Measurements from ENCODE around the gene LARP7.

The LARP7 gene

DNA sequence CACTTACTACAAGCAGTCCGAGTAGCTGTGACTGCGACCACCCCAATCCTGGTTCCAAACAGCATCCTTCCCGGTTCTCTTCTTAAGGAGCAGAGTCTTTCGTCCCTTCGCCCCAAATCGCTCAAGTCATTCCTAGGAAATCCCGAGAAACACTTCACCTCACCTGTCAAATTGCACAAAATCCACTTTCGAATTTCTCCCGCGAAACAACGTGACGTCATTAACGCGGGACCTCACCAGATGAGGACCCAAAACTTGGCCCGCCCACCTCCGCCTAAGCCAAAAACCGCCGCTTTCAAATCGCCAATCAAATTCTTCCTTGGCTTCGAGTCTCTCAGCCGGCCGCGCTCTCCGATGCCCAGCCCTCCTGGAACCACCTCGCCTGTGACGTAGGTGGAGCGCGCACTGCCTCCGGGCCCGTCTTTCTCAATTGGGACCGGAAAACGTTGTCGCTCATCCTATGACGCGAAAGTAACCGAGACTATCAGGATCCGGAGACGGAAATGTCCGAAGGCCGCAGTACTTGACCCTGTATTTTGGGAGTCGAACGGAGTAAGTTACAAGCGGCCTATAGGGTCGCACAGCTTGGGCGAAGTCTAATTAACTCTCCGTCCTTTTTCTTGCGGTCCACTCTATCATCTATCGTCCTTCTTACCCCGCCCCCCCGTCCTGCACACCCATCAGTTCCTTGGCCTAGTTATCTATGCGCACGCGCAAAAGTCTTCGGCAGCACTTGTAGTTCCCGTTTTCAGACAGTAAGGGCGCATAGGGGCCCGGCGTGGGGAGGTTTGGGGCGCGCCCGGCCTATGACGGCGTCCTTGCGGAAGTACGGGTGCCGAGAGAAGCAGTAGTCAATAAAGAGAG, at the start of gene LARP7, which contains the start of gene ZGRF1:
Gene LARP7, plus strand, starts transcription at position 456 of the 864 bp plus-strand sequence. CDS start 7,527 bp downstream, outside the sequence.
Gene ZGRF1, minus strand, starts transcription at position 222 of the 864 bp plus-strand sequence. CDS start 3,733 bp downstream, outside the sequence.
- TF ChIP-seq GATA3 (IDR thresholded peaks at IDR 0.05; ENCODE audit: low read depth, low read length) (no peak), GATA2 (IDR thresholded peaks at IDR 0.05; ENCODE audit: low read depth, low read length) (no peak)

DNA sequence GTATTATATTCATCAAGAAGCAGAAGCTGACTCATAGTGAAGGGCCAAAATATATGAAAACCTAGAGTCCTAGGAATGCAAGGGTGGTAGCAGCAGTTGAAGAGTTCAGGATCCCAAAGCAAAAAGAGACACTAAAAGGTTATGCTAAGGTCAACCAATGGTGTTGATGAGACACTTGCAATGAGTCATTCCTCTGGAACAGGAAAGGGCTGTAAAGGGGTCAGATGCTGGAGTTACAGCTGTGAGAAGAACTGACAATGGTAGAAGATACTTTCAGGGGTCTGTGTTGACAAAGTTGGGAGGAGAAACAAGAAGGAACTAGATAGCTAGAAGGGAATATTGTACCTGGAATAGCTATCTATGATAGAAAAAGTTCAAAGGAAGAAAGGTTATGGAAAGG, 47.7 kb upstream of the LARP7 start:
- no peak for TF ChIP-seq GATA2 (IDR thresholded peaks at IDR 0.05; ENCODE audit: low read depth, low read length)
- TF ChIP-seq GATA3 (IDR thresholded peaks at IDR 0.05; ENCODE audit: low read depth, low read length): no peak

DNA sequence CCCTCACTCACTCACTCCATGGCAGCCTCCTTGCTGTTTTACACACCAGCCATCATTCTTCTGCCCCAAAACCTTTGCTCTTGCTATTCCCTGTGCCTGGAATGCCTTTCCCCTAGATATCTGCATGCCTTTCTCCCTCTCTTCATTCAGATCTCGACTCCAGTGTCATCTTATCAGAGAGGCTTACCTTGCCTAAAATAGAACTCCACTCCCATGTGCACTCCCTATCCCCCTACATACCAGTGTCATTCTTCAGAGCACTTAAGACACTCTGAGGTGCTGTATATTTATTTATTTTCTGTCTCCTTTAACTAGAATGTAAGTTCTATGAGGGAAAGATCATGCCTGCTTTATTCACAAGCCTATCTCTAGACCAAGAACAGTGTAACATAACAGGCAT, 45.4 kb upstream of the LARP7 start:
- no peak for TF ChIP-seq GATA3 (IDR thresholded peaks at IDR 0.05; ENCODE audit: low read depth, low read length)
- TF ChIP-seq GATA2 (IDR thresholded peaks at IDR 0.05; ENCODE audit: low read depth, low read length): no peak

DNA sequence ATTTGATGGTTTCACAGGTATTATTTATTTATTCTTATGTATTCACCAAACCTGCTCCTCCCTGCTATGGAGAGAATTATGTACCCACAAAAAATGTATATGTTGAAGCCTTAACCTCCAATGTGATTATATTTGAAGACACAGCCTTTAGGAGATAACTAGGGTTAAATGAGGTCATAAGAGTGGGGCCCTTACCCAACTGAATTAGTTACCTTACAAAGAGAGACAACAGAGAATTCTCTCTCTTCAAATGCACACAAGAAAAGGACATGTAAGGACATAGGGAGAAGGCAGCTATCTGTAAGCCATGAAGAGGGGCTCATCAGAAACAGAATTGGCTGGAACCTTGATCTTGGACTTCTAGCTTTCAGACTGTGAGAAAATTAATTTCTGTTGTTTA, 44.2 kb upstream of the LARP7 start:
- no peak for TF ChIP-seq GATA3 (IDR thresholded peaks at IDR 0.05; ENCODE audit: low read depth, low read length)
- TF ChIP-seq GATA2 (IDR thresholded peaks at IDR 0.05; ENCODE audit: low read depth, low read length): no peak

DNA sequence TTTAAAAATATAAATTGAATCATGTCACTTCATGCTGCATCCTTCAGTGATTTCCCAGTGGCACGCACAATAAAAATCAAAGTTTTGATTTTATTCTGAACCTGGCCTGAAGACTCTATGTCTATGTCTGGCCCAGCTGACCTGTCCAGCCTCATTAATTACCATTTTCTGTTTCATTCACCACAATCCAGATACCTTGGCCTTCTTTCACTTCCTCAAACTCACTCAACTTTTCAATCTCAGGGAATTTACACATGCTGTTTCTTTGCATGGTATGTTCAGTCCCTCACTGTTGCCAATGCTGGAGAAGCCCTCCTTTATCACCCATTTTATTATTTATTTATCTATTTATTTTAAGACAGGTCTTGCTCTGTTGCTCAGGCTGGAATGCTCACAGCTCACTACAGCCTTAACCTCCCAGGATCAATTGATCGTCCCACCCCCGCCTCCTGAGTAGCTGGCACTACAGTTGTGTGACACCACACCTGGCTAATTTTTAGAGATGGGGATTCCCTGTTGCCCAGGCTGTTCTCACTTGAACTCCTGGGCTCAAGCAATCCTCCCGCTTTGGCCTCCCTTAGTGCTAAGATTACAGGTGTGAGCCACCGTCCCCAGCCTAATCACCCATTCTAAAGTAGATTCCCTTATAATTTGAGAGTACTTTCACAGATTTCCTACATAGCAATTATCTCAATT, 43.4 kb upstream of the LARP7 start:
- TF ChIP-seq GATA3 (IDR thresholded peaks at IDR 0.05; ENCODE audit: low read depth, low read length) (no peak), GATA2 (IDR thresholded peaks at IDR 0.05; ENCODE audit: low read depth, low read length) (no peak)

DNA sequence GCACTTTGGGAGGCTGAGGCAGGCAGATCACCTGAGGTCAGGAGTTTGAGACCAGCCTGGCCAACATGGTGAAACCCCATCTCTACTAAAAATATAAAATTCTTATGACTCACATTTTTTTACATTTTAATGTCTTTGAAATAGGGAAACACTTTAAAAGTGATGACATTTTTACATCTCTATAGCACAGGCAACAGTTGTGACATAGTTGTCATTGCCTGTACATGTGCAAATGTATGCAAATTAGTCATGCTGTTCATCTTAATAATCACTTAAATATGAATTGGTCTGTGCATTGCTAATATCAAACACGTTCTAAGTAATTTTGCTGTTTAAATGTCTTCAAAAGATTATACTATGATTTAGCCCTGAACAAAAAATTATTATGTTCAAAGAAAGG, 42.0 kb upstream of the LARP7 start:
- TF ChIP-seq GATA3 (IDR thresholded peaks at IDR 0.05; ENCODE audit: low read depth, low read length): no peak
- TF ChIP-seq GATA2 (IDR thresholded peaks at IDR 0.05; ENCODE audit: low read depth, low read length): no peak

DNA sequence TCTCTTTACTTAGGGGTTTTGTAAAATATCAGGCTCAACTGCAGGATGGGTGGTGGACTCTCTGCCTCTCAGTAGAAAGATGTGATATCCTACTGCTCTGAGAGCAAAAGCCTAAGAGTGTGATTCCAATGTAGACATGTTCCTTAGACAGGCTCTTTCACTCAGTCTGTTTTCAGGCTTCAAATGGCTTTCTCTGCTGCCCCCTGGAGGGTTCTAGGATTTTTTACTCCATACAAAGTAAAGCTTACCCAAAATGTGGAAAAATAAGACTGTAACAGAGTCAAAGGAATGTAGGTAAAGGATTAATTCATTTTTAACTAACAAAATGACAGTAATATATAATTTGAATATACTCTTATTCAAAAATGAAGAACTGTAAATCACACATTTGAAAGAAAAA, 32.4 kb upstream of the LARP7 start:
- TF ChIP-seq GATA3 (IDR thresholded peaks at IDR 0.05; ENCODE audit: low read depth, low read length) (no peak), GATA2 (IDR thresholded peaks at IDR 0.05; ENCODE audit: low read depth, low read length) (no peak)

DNA sequence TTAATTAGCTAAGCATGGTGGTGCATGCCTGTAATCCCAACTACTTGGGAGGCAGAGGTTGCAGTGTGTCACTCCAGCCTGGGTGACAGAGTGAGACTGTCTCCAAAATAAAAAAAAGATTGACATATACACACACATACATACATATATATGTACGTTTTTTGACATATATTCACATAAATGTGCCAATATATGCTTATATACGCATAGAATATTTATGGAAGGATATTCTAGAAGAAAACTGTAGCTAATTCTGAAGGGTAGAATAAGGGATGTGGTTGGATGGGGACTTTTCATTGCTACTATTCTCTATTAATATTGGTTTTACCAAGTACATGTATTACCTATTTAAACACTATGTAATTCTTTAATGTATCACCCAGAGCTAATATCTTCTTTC, 20.0 kb upstream of the LARP7 start:
- TF ChIP-seq GATA3 (IDR thresholded peaks at IDR 0.05; ENCODE audit: low read depth, low read length) (no peak), GATA2 (IDR thresholded peaks at IDR 0.05; ENCODE audit: low read depth, low read length) (no peak)

DNA sequence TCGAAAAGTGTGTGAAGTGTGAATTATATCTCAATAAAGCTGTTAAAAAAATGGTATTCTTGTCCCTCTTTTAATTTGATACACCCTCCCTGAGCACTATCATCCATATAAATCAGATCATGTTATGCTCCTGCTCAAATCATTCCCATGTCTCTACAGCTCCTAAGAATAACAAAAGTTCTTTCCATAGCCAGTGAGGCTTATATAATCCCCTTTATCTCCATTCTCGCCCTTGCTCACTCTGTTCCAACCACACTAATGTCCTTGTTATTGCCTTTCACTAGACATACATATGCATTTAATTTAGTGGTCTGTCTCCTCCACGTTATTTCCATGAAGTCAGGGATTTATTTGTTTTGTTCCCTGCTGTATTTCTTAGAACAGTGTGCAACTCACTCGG, 10.7 kb upstream of the LARP7 start:
- TF ChIP-seq GATA2 (IDR thresholded peaks at IDR 0.05; ENCODE audit: low read depth, low read length): no peak
- TF ChIP-seq GATA3 (IDR thresholded peaks at IDR 0.05; ENCODE audit: low read depth, low read length): no peak

DNA sequence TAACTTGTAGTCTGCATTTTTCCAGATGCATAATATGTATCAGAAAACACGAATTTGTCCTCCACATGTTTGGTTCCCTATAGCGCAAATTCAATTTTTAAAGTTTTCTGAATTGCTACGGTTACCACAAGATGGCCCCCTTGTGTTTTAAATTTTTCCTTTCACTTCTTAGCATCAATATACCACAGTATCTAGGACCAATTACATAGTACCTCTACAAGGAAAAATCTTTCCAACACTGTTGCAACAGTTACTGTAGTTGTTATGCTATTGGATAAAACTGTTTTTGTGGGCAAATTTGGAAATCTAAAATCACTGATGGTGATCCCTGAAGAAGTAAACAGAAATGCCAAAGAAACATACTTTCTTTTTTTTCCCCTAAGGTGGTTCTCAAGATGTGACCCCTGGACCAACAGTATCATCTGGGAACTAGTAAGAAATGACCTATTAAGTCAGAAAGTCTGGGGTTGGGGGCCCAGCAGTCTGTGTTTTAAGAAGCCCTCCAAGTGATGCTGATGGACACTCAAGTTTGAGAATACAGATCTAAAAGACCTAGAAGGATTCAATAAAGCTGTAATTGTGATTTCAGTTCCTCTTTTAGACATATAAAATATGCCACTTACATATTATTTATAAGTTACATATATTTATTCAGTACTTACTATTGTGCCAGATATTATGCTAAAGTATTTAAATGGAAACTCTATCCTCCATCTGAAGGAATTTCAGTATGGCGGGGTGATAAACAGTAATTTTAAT, 3.3 kb upstream of the LARP7 start:
- TF ChIP-seq GATA3 (IDR thresholded peaks at IDR 0.05; ENCODE audit: low read depth, low read length) (no peak), GATA2 (IDR thresholded peaks at IDR 0.05; ENCODE audit: low read depth, low read length) (no peak)

DNA sequence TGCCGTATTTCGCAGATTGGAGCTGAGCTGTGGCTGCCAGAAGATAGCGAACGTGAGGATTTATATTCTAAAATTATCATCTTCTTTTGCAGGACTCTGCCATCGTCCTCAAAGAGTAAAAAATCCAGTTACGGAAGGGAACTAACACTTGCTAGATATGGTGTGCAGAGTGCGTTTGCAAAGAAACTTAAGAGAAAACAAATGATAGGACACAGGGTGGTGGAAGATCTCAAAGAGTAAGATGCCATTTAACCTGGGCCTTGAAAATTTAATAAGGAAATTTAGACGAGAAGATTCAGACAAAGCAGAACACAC, 566 bp downstream of the LARP7 start:
- no peak for TF ChIP-seq GATA2 (IDR thresholded peaks at IDR 0.05; ENCODE audit: low read depth, low read length)
- TF ChIP-seq GATA3 (IDR thresholded peaks at IDR 0.05; ENCODE audit: low read depth, low read length): no peak

DNA sequence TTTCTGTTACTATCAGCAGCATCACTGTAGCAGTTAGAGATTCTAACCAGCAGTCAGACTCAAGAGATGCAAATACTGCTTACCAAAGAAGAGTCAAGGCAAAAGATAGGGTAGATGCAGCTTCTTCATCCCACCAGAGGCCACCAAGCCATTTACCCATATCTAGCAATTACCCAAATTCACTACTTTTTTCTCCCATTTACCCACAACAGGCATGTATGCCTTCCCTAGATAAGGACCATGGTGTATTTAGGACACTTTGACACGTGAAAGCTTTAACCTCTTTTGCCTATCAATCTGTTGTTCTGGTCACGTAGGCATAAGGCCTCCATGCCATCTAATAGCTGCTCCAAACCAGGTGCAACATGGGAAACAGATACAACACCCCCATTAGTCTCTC, 5.6 kb downstream of the LARP7 start:
- no peak for TF ChIP-seq GATA3 (IDR thresholded peaks at IDR 0.05; ENCODE audit: low read depth, low read length)
- no peak for TF ChIP-seq GATA2 (IDR thresholded peaks at IDR 0.05; ENCODE audit: low read depth, low read length)

DNA sequence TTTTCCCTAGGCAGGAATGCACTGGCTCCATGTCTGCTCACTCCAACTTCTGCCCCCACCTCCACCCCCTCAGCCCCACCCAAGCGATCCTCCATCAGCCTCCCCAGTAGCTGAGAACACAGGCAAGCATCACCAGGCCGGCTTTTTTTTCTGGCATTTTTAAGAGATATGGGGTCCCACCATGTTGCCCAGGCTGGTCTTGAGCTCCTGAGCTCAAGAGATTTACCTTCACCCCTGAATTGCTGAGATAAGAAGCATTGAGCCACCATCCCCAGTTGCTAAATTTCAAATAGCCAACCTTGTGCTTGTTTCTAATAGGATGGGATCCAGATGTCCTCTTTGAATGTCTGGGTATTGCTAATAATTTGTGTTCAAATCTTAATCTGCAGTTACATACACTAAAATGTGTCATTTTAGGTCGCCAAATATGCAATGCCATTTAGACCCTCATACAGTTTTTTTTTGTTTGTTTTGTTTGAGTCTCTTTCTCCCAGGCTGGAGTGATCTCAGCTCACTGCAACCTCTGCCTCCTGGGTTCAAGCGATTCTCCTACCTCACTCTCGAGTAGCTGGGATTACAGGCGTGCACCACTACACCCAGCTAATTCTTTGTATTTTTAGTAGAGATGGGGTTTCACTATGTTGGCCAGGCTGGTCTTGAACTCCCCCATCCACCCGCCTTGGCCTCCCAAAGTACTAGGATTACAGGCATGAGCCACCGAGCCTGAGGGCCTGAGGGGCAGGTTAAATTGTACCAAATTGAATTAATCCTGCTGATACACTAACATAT, 8.8 kb downstream of the LARP7 start:
- TF ChIP-seq GATA2 (IDR thresholded peaks at IDR 0.05; ENCODE audit: low read depth, low read length) (no peak), GATA3 (IDR thresholded peaks at IDR 0.05; ENCODE audit: low read depth, low read length) (no peak)

Data from SH-SY5Y (cell line).